COLO668 (cell line): ENCODE measurements around the gene PPM1L.

Experiments
- DNase-seq: peaks from one replicate; lab custom pipeline; 2025; ENCODE audit not compliant: unreplicated experiment; lab: John Stamatoyannopoulos, UW

PPM1L gene

GRCh38 chr3:160842021-160843005 is 86.3 kb downstream of the PPM1L start:
- DNase-seq, result no peak

DNA sequence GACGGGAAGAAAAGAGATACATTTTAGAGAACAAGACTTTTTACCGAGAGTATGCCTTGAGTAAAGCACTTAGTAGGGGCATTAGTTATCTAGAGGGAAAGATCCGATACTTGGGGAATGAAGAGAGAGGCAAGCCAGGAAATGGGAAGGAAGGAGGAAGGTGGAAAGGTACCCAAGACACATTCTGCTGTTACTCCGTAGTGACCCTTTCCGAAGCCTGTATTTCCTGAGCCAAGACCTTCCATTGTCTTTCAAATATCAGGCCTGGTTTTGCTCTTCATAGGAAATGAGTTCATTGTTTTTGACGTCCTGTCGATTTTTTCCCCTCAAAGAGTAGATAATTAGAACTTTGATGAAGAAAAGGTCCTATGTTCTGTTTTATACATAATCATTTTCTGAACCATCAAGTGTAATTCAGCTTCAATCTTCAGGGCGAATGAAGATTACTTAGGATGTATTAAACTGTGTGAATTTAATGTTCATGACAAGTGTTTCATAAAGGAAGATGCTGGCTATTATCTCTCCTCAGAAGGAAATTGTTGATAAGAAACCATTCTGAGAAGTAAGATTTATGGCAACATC is 95.7 kb downstream of the PPM1L start:
- DNase-seq, result no peak

- no peak for DNase-seq
These were observed 96.8 kb downstream of the PPM1L start for GRCh38 chr3:160852856-160853255.

GRCh38 chr3:160856450-160856849 is 100.4 kb downstream of the PPM1L start:
- no peak for DNase-seq

DNA sequence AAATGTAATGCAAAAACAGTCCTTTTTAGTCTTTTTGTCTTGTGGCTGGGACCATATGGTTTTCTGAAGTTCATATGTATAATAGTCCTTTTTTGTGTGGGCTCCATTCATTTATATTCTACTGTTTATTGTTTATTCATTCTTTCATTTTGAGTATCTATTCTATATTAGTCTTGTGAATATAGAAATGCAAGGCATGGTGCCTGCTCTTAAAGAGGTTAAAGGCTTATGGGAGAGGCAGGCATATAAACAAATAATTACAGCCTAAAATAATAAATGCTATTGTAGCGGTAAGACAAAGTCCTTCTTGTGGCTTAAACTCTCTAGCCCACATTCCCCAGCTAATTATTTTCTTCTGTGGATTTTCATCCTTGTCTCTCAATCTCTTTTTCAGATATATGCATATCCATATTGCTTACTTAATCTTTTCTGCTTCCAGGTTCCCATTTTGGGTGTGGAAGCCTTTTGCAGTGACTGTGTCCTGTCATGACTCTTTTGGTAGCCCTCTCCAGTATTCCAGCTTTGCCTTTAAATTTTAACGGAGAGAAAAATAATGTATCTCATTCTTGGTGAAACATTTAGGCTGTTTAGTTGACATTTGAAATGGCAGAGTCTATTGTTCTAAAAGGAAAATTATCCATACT is 101.6 kb downstream of the PPM1L start:
- no peak for DNase-seq

GRCh38 chr3:160860346-160860745 is 104.3 kb downstream of the PPM1L start:
- no peak for DNase-seq

GRCh38 chr3:160869825-160870224 is 113.8 kb downstream of the PPM1L start:
- peak; percentile 52 for DNase-seq

- DNase-seq, result no peak
These were observed 114.3 kb downstream of the PPM1L start for GRCh38 chr3:160870327-160870726.

- no peak for DNase-seq
These were observed 118.7 kb downstream of the PPM1L start for GRCh38 chr3:160874736-160875135.

DNA sequence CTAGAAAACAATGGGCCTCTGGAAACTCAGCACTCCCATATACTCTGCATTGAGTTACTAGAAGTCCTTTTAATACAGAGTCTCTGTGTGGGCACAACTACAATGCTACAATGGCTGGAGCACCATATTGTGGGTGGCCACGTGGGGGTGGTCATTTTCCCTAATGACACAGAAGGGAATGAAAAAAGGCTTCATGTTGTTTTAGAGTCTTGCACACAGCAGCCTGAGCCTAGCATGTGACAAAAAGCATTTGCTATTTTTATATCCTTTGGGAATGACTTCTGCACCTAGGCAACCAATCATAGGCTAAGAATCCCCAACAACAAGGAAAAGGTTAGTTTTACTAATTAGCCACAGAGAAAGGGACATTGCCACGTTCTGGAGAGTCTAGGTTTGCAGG is 120.6 kb downstream of the PPM1L start:
- DNase-seq, result no peak

GRCh38 chr3:160879859-160880258 is 123.8 kb downstream of the PPM1L start:
- no peak for DNase-seq

- no peak for DNase-seq
These were observed 127.3 kb downstream of the PPM1L start for GRCh38 chr3:160883373-160883772.

- DNase-seq, result peak; percentile 87
These were observed 129.8 kb downstream of the PPM1L start for GRCh38 chr3:160885791-160886286.

- DNase-seq, result no peak
These were observed 130.4 kb downstream of the PPM1L start for GRCh38 chr3:160886421-160886820.

GRCh38 chr3:160893207-160893606 is 137.2 kb downstream of the PPM1L start:
- DNase-seq, result no peak

DNA sequence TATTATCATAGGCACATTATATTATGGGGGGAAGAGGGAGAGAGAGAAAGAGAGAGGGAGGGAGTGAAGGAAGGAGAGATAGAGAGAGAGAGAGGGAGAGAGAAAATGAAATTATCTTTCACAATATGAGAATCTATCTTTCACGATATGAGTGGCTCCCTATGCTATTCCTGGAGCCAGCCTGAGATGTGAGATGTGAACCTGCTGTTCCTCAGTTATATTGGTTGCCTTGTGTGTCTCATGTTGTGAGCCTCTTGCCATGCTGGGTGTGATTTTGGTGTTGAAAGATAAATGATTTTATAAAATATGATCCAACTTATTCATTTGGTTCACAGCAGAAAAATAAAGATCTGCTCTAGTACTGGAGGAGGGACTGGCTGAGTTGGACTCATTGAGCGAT is 148.7 kb downstream of the PPM1L start:
- DNase-seq, result no peak

DNA sequence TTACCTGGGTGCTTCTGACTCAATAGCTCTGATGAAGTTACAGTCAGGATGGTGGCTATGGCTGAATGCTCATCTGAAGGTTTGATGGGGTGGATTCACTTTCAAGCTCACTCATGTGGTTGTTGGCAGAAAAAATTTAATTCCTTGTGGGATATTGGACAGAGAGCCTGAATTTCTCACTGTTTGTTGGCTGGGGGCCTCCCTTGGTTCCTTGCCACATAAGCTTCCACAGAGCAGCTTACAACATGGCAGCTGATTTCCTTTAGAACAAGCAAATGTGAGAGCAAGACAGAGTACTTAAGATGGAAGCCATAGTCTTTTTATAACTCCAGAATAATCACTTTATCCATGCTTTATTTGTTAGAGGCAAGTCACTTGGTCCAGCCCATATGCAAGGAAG is 150.6 kb downstream of the PPM1L start:
- no peak for DNase-seq

DNA sequence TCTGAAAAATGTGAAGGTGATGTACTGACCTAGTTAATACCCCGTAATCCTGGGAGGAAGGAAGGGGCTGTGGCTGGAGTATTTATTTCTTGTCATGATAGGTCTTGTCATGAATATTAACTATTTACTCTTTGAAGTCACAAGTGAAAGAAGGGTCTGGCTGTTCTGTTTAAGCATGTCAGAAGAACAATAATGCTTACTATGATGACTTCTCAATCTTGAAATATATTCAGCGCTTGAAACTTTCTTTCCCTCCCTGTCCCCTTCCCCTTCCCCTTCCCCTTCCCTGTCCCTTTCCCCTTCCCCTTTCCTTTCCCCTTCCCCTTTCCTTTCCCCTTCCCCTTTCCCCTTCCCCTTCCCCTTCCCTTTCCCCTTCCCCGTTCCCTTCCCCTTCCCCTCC is 153.9 kb downstream of the PPM1L start:
- DNase-seq, result no peak

- DNase-seq, result no peak
These were observed 155.4 kb downstream of the PPM1L start for GRCh38 chr3:160911411-160911810.

- DNase-seq, result no peak
These were observed 160.4 kb downstream of the PPM1L start for GRCh38 chr3:160916472-160916871.

DNA sequence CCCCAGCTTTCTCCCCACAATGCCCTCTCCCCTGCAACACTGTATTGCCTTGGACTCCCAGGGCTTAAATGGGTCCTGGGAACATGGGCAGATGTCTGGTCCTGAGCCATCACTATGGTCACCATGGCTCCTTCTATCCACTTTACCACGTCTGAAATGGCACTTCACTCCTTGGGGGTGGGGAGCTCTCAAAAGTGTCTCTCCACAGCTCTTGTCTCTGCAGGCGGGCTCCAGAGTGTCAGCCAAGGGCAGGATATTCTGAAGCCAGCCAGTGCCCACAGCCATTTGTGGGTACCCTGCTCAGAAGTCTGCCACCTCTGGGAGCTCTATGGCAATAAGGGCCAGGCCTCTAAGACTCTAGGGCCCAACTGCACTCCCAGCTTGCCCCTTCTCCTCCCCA is 163.9 kb downstream of the PPM1L start:
- no peak for DNase-seq
